ENCODE data around the gene KCNQ1. TPM values are rescaled to one million over a fixed set of nuclear protein-coding genes. Genes with fewer than 3 reads are reported as not detected.

The KCNQ1 gene
- total and polyA plus RNA-seq, 9 of the 15 experiments (the other 6 are each of a cell fraction or from before 2014, with no cell fraction given), result 0.44 TPM; not detected in 8

- TF ChIP-seq ETS2 (tag; IDR thresholded peaks at IDR 0.05; ENCODE audit: borderline replicate concordance, poor library complexity, severe bottlenecking) (no peak), RCOR1 (IDR thresholded peaks at IDR 0.05; ENCODE audit: borderline replicate concordance in 1 of 2, low read depth in 2 of 2, low read length in 2 of 2) (peak in 1 of 2 experiments; percentile 50; a peak in 1 of 4 replicates), RBM25 (IDR thresholded peaks at IDR 0.05; ENCODE audit: low read depth, low read length, severe bottlenecking) (no peak), PTRF (tag; IDR thresholded peaks at IDR 0.05) (no peak), RBM14 (IDR thresholded peaks at IDR 0.05; ENCODE audit: borderline replicate concordance, insufficient read depth, low read depth, low read length) (no peak), XRCC5 (IDR thresholded peaks at IDR 0.05; ENCODE audit: low read depth, low read length) (no peak), PRDM10 (IDR thresholded peaks at IDR 0.05; ENCODE audit: partially characterized antibody) (no peak), CBX3 (IDR thresholded peaks at IDR 0.05; ENCODE audit: borderline replicate concordance in 1 of 2, low read length in 2 of 2) (peak in 1 of 2 experiments; percentile 42; a peak in 1 of 3 replicates), RAD21 (CRISPR knock-in tag; conservative IDR thresholded peaks at IDR 0.05 in 1 of 2, IDR thresholded peaks at IDR 0.05 in 1 of 2) (no peak), HOXB6 (CRISPR knock-in tag; IDR thresholded peaks at IDR 0.05; ENCODE audit: borderline replicate concordance) (no peak), RBM17 (IDR thresholded peaks at IDR 0.05; ENCODE audit: borderline replicate concordance, low read depth, low read length) (no peak), SRSF7 (optimal IDR thresholded peaks at IDR 0.05; ENCODE audit: low read depth, low read length) (no peak), NFE2L1 (tag; IDR thresholded peaks at IDR 0.05; ENCODE audit: borderline replicate concordance, low read depth) (no peak), ZNF23 (CRISPR knock-in tag; IDR thresholded peaks at IDR 0.05) (no peak), HMBOX1 (IDR thresholded peaks at IDR 0.05) (no peak), JUNB (CRISPR knock-in tag; conservative IDR thresholded peaks at IDR 0.05) (no peak), MAFK (IDR thresholded peaks at IDR 0.05; ENCODE audit: low read length) (peak; percentile 64), CCAR2 (IDR thresholded peaks at IDR 0.05; ENCODE audit: low read depth, low read length) (no peak), ELF1 (tag; IDR thresholded peaks at IDR 0.05) (no peak), BDP1 (IDR thresholded peaks at IDR 0.05; ENCODE audit: insufficient read depth, insufficient read length) (no peak), CTBP1 (IDR thresholded peaks at IDR 0.05; ENCODE audit: borderline replicate concordance) (peak; percentile 30; the same call in 1 of the 2 replicates), TRIM24 (IDR thresholded peaks at IDR 0.05) (peak; percentile 23 to 70; a peak in 3 of 4 replicates), TRIM28 (IDR thresholded peaks at IDR 0.05) (peak; percentile 84), PRPF4 (IDR thresholded peaks at IDR 0.05; ENCODE audit: insufficient read depth, low read depth, low read length, poor library complexity, severe bottlenecking) (no peak), ATF4 (CRISPR knock-in tag; IDR thresholded peaks at IDR 0.05) (no peak)
Observed at GRCh38 chr11:2867142-2867541, 422.3 kb downstream of the KCNQ1 start (continued).
